Dermis microvascular lymphatic vessel endothelial cell (primary cell): ENCODE measurements around the gene MYCL. TPM values are rescaled to one million over a fixed set of nuclear protein-coding genes. Genes with fewer than 3 reads are reported as not detected.
A peak's percentile ranks its signal among the peaks of the same experiment; 100 is the strongest.
"Not testable (repeated sequence)": the region's sequence is repeated elsewhere in the genome, so short reads cannot be mapped to it uniquely, and the experiment has no call there.

ENCODE experiments used
- DNase-seq, 2 donors: peaks; one replicate each; pipeline versions ENCODE4 v3.0.0 to v3.0.0-alpha.2; 2010; ENCODE audit warnings: low read depth in 2 of 2
- total RNA-seq: library from RNA; depleted of rRNA; stranded (reverse); fragments of >200 nt; gene quantifications from 2 replicates; pipeline ENCODE4 v1.2.1, GENCODE V29; 2014

The MYCL gene
- total RNA-seq, 1 donor from 2014 or later = 0.39 TPM

GRCh38 chr1:39890880-39891279 lies 10.8 kb downstream of the MYCL start:
- no peak for DNase-seq

- no peak for DNase-seq
Observed at GRCh38 chr1:39890273-39890672, 11.4 kb downstream of the MYCL start.

GRCh38 chr1:39886757-39887231 lies 14.9 kb downstream of the MYCL start:
- DNase-seq = no peak

- DNase-seq = no peak
Observed at GRCh38 chr1:39885516-39885915, 16.2 kb downstream of the MYCL start.

- DNase-seq = no peak
Observed at GRCh38 chr1:39882152-39882551, 19.6 kb downstream of the MYCL start.

GRCh38 chr1:39877980-39878956 lies 23.4 kb downstream of the MYCL start:
- no peak for DNase-seq

GRCh38 chr1:39877231-39877778 lies 24.4 kb downstream of the MYCL start:
- DNase-seq = no peak

- no peak for DNase-seq
Observed at GRCh38 chr1:39876144-39876543, 25.6 kb downstream of the MYCL start.

GRCh38 chr1:39872698-39873097 lies 29.0 kb downstream of the MYCL start:
- DNase-seq = no peak

- DNase-seq = no peak
Observed at GRCh38 chr1:39871796-39872195, 29.9 kb downstream of the MYCL start.

GRCh38 chr1:39871043-39871442 lies 30.7 kb downstream of the MYCL start:
- DNase-seq = not testable (repeated sequence)

GRCh38 chr1:39869538-39870112 lies 32.1 kb downstream of the MYCL start:
- not testable (repeated sequence) for DNase-seq

GRCh38 chr1:39866767-39867166 lies 35.0 kb downstream of the MYCL start:
- no peak for DNase-seq

- DNase-seq = no peak
Observed at GRCh38 chr1:39865762-39866161, 36.0 kb downstream of the MYCL start.

GRCh38 chr1:39863177-39863576 lies 38.5 kb downstream of the MYCL start:
- DNase-seq = no peak

GRCh38 chr1:39861003-39861402 lies 40.7 kb downstream of the MYCL start:
- no peak for DNase-seq

GRCh38 chr1:39859859-39860812 lies 41.6 kb downstream of the MYCL start:
- DNase-seq = peak in 1 of 2 donors; percentile 5

GRCh38 chr1:39858315-39858714 lies 43.4 kb downstream of the MYCL start:
- no peak for DNase-seq

- DNase-seq = no peak
Observed at GRCh38 chr1:39857126-39857878, 44.4 kb downstream of the MYCL start.

GRCh38 chr1:39854738-39855137 lies 47.0 kb downstream of the MYCL start:
- no peak for DNase-seq

- DNase-seq = no peak
Observed at GRCh38 chr1:39854314-39854713, 47.4 kb downstream of the MYCL start.
